ENCODE measurements around the gene STK4. TPM values are rescaled to one million over a fixed set of nuclear protein-coding genes. Genes with fewer than 3 reads are reported as not detected.

STK4 gene
- total and polyA plus RNA-seq, 2 of the 4 experiments (the other 2 are of a cell fraction): 10.2 to 22.2 TPM

GRCh38 chr20:45008521-45009049, 42.3 kb downstream of the STK4 start:
- Histone ChIP-seq H4K20me1 (ENCODE audit: insufficient read depth, low read length) (no peaks in the 10 kb centered on the region), H3K23ac (ENCODE audit: low read depth, low read length) (no peak overlapping the region), H3K9me1 (ENCODE audit: insufficient read depth, low read length) (no peaks in the 10 kb centered on the region), H4K8ac (ENCODE audit: low read depth in 2 of 2, low read length in 2 of 2) (no peak overlapping the region), H4K5ac (ENCODE audit: low read depth, low read length) (no peak overlapping the region), H3K4me2 (ENCODE audit: low read depth, low read length) (no peak overlapping the region), H3K9me3 (ENCODE audit: control insufficient read depth, insufficient read depth, low read length) (no peaks in the 10 kb centered on the region), H3K4me1 (ENCODE audit: control insufficient read depth, insufficient read depth, low read length) (peaks cover 4% of the 10 kb centered on the region), H3K79me1 (ENCODE audit: low read depth in 1 of 2, low read length in 2 of 2) (peaks cover 3 to 9% of the 10 kb centered on the region in 2 experiments; a peak in 3 of 4 replicates), H2BK20ac (ENCODE audit: low read depth, low read length) (no peak overlapping the region), H3K27ac (ENCODE audit: insufficient read depth, low read length) (no peak overlapping the region), H4K91ac (ENCODE audit: insufficient read depth, low read depth, low read length) (no peak overlapping the region), H2AK5ac (ENCODE audit: low read depth, low read length) (no peak overlapping the region), H2BK15ac (ENCODE audit: low read depth, low read length) (no peak overlapping the region), H3K36me3 (ENCODE audit: control insufficient read depth, insufficient read depth, low read length) (peaks cover 5% of the 10 kb centered on the region; the same call in 1 of the 2 replicates), H3K27me3 (ENCODE audit: control insufficient read depth, insufficient read depth, low read length) (no peaks in the 10 kb centered on the region), H3K9ac (ENCODE audit: low read depth, low read length) (no peak overlapping the region), H2AK9ac (replicated peaks; ENCODE audit: low read depth, low read length, poor library complexity) (no peak overlapping the region), H3K56ac (ENCODE audit: extremely low read depth, insufficient read depth, low read length) (no peak overlapping the region), H2AFZ (replicated peaks; ENCODE audit: low read length, poor library complexity) (no peak overlapping the region), H2BK5ac (ENCODE audit: low read depth, low read length, poor library complexity, severe bottlenecking) (no peak overlapping the region), H3K14ac (replicated peaks; ENCODE audit: low read depth, low read length) (no peak overlapping the region), H3K4me3 (ENCODE audit: insufficient read depth, low read depth, low read length) (no peak overlapping the region), H3K4ac (ENCODE audit: low read depth, low read length) (no peak overlapping the region), H3K18ac (ENCODE audit: low read depth, low read length) (no peak overlapping the region), H2BK120ac (ENCODE audit: low read depth, low read length) (no peak overlapping the region)
- intact Hi-C loops (cut with micrococcal nuclease) (no loop called here), dilution Hi-C loops (cut with HindIII; ENCODE audit: low sequenced_read_pairs, unreplicated experiment) (no loop called here), in situ Hi-C loops (cut with MboI; ENCODE audit: low sequenced_read_pairs) (no loop called here)
- BruUV-seq (replicated peaks): no TSS peak
- peak; percentile 51 for DNase-seq
- ChIA-PET POLR2A (ENCODE audit: unreplicated experiment) (no interaction called here), CTCF (no interaction called here)
- no peak for ATAC-seq (ENCODE audit: low read depth)
- no peak for TF ChIP-seq MAFK (IDR thresholded peaks at IDR 0.05; ENCODE audit: low read depth, low read length)
- TF ChIP-seq MXI1 (IDR thresholded peaks at IDR 0.05; ENCODE audit: borderline replicate concordance, low read depth, low read length): no peak
- no peak for TF ChIP-seq RCOR1 (IDR thresholded peaks at IDR 0.05; ENCODE audit: insufficient replicate concordance, low read length)
- no peak for TF ChIP-seq MAZ (IDR thresholded peaks at IDR 0.05; ENCODE audit: borderline replicate concordance, low read depth, low read length)
- no peak for TF ChIP-seq CHD1 (IDR thresholded peaks at IDR 0.05; ENCODE audit: low read depth, low read length)
- no peak for TF ChIP-seq POLR2A (IDR thresholded peaks at IDR 0.05; ENCODE audit: low read depth, low read length)
